Liver (tissue), 3 donors: ENCODE data around the gene SNX19.

Experiments used
- GABPA ChIP-seq, 2 donors: IDR thresholded peaks in 1 of 2; conservative IDR thresholded peaks in 1 of 2; 2 replicates each; pipeline ENCODE4 v1.6.1; 2016; ENCODE audit warnings: antibody characterized with exemption in 2 of 2, mild to moderate bottlenecking in 1 of 2, moderate library complexity in 1 of 2
- HNF4G ChIP-seq: IDR thresholded peaks from 2 replicates; pipeline ENCODE4 v1.6.1; 2016; ENCODE audit warnings: antibody characterized with exemption
- JUND ChIP-seq, 2 donors: IDR thresholded peaks; 2 replicates each; pipeline ENCODE4 v1.6.1; 2016; ENCODE audit warnings: antibody characterized with exemption in 2 of 2
- RAD21 ChIP-seq, 2 donors: IDR thresholded peaks; 2 replicates each; pipeline ENCODE4 v1.6.1; 2016; ENCODE audit warnings: antibody characterized with exemption in 2 of 2, mild to moderate bottlenecking in 2 of 2
- SP1 ChIP-seq: IDR thresholded peaks from 2 replicates; pipeline ENCODE4 v1.6.1; 2018; ENCODE audit warnings: antibody characterized with exemption, mild to moderate bottlenecking
- TAF1 ChIP-seq: conservative IDR thresholded peaks from 2 replicates; pipeline ENCODE4 v1.6.1; 2016; ENCODE audit warnings: antibody characterized with exemption, mild to moderate bottlenecking
- TF ChIP-seq, protein P1 (sequence below): fragments of 150-350 bp; IDR thresholded peaks from 2 replicates; pipeline ENCODE4 v1.5.1; 2017; ENCODE audit warnings: improper control_type of control experiment, low read depth, low read length; ENCODE audit not compliant: missing input control
- TF ChIP-seq, protein P2 (sequence below): IDR thresholded peaks from 2 replicates; pipeline ENCODE4 v1.6.1; 2016; ENCODE audit warnings: antibody characterized with exemption
- TF ChIP-seq, protein P3 (sequence below): IDR thresholded peaks from 2 replicates; pipeline ENCODE4 v1.6.1; 2016; ENCODE audit warnings: antibody characterized with exemption
- TF ChIP-seq, protein P4 (sequence below): IDR thresholded peaks from 2 replicates; pipeline ENCODE4 v1.6.1; 2016; ENCODE audit warnings: antibody characterized with exemption
- TF ChIP-seq, protein P5 (sequence below): IDR thresholded peaks from 2 replicates; pipeline ENCODE4 v1.6.1; 2016; ENCODE audit warnings: antibody characterized with exemption, mild to moderate bottlenecking
- donor health status: healthy.
- donor health status: healthy.

DNA sequence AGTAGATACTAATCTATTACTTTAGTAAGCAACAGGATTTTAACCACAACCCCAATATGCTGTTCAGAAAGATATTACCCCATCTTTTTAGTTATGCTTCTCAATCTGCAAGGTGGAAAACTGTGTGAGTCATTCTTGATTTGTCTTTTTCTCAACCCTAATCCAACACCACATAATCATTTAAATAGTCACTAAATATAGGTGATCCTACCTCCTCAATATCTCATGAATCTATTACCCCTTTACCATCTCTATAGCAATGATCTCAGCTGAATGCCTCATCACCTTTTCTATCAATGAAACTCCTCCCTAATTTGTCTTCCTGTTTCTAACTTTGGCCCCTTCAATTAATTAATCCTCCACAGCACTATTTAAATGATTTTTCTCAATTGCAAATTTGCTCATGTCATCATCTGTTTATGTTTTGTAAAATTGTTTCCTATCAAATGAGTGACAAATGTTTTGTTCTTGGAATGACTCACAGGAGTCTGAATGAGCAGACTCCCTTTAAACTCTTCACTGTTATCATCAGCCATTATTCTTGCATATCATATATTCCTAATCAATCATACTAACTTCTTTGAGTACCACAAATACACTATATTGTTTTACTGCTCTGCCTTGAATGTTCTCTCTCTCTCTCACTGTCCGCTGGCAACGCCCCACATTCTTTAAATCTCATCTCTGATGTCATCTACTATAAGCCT is 26.1 kb downstream of the SNX19 start:
- TF ChIP-seq, protein P1, sequence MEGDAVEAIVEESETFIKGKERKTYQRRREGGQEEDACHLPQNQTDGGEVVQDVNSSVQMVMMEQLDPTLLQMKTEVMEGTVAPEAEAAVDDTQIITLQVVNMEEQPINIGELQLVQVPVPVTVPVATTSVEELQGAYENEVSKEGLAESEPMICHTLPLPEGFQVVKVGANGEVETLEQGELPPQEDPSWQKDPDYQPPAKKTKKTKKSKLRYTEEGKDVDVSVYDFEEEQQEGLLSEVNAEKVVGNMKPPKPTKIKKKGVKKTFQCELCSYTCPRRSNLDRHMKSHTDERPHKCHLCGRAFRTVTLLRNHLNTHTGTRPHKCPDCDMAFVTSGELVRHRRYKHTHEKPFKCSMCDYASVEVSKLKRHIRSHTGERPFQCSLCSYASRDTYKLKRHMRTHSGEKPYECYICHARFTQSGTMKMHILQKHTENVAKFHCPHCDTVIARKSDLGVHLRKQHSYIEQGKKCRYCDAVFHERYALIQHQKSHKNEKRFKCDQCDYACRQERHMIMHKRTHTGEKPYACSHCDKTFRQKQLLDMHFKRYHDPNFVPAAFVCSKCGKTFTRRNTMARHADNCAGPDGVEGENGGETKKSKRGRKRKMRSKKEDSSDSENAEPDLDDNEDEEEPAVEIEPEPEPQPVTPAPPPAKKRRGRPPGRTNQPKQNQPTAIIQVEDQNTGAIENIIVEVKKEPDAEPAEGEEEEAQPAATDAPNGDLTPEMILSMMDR, result no peak
- TF ChIP-seq TAF1, result no peak
- TF ChIP-seq RAD21 (IDR thresholded peaks at IDR 0.05), result no peak
- TF ChIP-seq JUND (IDR thresholded peaks at IDR 0.05), result no peak
- TF ChIP-seq, protein P2, sequence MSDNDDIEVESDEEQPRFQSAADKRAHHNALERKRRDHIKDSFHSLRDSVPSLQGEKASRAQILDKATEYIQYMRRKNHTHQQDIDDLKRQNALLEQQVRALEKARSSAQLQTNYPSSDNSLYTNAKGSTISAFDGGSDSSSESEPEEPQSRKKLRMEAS, result no peak
- TF ChIP-seq, protein P3, sequence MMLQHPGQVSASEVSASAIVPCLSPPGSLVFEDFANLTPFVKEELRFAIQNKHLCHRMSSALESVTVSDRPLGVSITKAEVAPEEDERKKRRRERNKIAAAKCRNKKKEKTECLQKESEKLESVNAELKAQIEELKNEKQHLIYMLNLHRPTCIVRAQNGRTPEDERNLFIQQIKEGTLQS, result no peak
- no peak for TF ChIP-seq GABPA (IDR thresholded peaks at IDR 0.05 in 1 of 2, conservative IDR thresholded peaks at IDR 0.05 in 1 of 2)
- no peak for TF ChIP-seq SP1
- TF ChIP-seq, protein P4, sequence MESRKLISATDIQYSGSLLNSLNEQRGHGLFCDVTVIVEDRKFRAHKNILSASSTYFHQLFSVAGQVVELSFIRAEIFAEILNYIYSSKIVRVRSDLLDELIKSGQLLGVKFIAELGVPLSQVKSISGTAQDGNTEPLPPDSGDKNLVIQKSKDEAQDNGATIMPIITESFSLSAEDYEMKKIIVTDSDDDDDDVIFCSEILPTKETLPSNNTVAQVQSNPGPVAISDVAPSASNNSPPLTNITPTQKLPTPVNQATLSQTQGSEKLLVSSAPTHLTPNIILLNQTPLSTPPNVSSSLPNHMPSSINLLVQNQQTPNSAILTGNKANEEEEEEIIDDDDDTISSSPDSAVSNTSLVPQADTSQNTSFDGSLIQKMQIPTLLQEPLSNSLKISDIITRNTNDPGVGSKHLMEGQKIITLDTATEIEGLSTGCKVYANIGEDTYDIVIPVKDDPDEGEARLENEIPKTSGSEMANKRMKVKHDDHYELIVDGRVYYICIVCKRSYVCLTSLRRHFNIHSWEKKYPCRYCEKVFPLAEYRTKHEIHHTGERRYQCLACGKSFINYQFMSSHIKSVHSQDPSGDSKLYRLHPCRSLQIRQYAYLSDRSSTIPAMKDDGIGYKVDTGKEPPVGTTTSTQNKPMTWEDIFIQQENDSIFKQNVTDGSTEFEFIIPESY, result no peak
- TF ChIP-seq, protein P5, sequence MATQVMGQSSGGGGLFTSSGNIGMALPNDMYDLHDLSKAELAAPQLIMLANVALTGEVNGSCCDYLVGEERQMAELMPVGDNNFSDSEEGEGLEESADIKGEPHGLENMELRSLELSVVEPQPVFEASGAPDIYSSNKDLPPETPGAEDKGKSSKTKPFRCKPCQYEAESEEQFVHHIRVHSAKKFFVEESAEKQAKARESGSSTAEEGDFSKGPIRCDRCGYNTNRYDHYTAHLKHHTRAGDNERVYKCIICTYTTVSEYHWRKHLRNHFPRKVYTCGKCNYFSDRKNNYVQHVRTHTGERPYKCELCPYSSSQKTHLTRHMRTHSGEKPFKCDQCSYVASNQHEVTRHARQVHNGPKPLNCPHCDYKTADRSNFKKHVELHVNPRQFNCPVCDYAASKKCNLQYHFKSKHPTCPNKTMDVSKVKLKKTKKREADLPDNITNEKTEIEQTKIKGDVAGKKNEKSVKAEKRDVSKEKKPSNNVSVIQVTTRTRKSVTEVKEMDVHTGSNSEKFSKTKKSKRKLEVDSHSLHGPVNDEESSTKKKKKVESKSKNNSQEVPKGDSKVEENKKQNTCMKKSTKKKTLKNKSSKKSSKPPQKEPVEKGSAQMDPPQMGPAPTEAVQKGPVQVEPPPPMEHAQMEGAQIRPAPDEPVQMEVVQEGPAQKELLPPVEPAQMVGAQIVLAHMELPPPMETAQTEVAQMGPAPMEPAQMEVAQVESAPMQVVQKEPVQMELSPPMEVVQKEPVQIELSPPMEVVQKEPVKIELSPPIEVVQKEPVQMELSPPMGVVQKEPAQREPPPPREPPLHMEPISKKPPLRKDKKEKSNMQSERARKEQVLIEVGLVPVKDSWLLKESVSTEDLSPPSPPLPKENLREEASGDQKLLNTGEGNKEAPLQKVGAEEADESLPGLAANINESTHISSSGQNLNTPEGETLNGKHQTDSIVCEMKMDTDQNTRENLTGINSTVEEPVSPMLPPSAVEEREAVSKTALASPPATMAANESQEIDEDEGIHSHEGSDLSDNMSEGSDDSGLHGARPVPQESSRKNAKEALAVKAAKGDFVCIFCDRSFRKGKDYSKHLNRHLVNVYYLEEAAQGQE, result no peak
- no peak for TF ChIP-seq HNF4G
